Kidney (tissue), 14 donors: Measurements from ENCODE around the gene LGALS3BP. TPM values are rescaled to one million over a fixed set of nuclear protein-coding genes. Genes with fewer than 3 reads are reported as not detected.

ENCODE experiments used
- DNase-seq, 5 donors: peaks; one replicate each; pipeline ENCODE4 v3.0.0-alpha.2; 2013 to 2020
- FAIRE-seq: peaks from 2 replicates; lab custom pipeline; 2012; peaks lifted over from hg19 to GRCh38; lab: Jason Lieb, UNC
- H3K27ac ChIP-seq, 2 donors: one replicate each; pipeline ENCODE4 v1.7.0; 2013; ENCODE audit warnings: low read depth in 2 of 2, low read length in 2 of 2, inconsistent platforms in 1 of 2
- H3K27me3 ChIP-seq: one replicate; pipeline ENCODE4 v1.7.1; 2013; ENCODE audit warnings: low read length, inconsistent platforms; ENCODE audit not compliant: control insufficient read depth, insufficient read depth
- H3K36me3 ChIP-seq, 3 donors: one replicate each; pipeline versions ENCODE4 v1.7.0 to v1.7.1; 2013; ENCODE audit warnings: low read length in 3 of 3, control low read depth in 1 of 3, inconsistent platforms in 1 of 3; ENCODE audit not compliant: insufficient read depth in 3 of 3, control insufficient read depth in 2 of 3
- H3K4me1 ChIP-seq, 3 donors: one replicate each; pipeline versions ENCODE4 v1.7.0 to v1.7.1; 2013; ENCODE audit warnings: low read length in 3 of 3, inconsistent platforms in 1 of 3, low read depth in 1 of 3; ENCODE audit not compliant: control insufficient read depth in 2 of 3, insufficient read depth in 2 of 3
- H3K4me3 ChIP-seq, 3 donors: one replicate each; pipeline versions ENCODE4 v1.7.0 to v1.8.1; 2013; ENCODE audit warnings: low read length in 3 of 3, control low read depth in 1 of 3, inconsistent platforms in 1 of 3
- H3K9ac ChIP-seq, 3 donors: one replicate each; pipeline versions ENCODE4 v1.7.0 to v1.7.1; 2013; ENCODE audit warnings: low read length in 3 of 3, control low read depth in 1 of 3, inconsistent platforms in 1 of 3
- H3K9me3 ChIP-seq, 3 donors: one replicate each; pipeline versions ENCODE4 v1.7.0 to v1.7.1; 2013; ENCODE audit warnings: low read length in 3 of 3, control low read depth in 1 of 3, inconsistent platforms in 1 of 3; ENCODE audit not compliant: control insufficient read depth in 2 of 3, insufficient read depth in 1 of 3
- CTCF ChIP-seq: IDR thresholded peaks from 3 replicates; pipeline ENCODE4 v1.5.1; 2012; ENCODE audit warnings: mild to moderate bottlenecking, moderate library complexity, borderline replicate concordance; ENCODE audit not compliant: insufficient read depth; ENCODE audit errors: extremely low read depth
- intact Hi-C: fragments of 100-400 bp; cut with DNase I; formaldehyde crosslinking; loops from one replicate; pipeline ENCODE4 v1.11.1; 2022
- polyA plus RNA-seq: library from polyadenylated mRNA; stranded (reverse); fragments of 350-450 nt; fragmentation: Illumina TruSeq; extraction: RNeasy Lipid Tissue Mini Kit (QIAGEN cat#74804); gene quantifications from one replicate; pipeline ENCODE4 v1.2.3, GENCODE V29; 2014; ENCODE audit warnings: low read depth, low replicate concordance; ENCODE audit not compliant: insufficient read depth
- total RNA-seq: library from RNA; stranded (reverse); fragmentation: NEBNext Ultra II Directional; extraction: Animal tissue kit (Norgen Biotek cat#: 25700); gene quantifications from one replicate; pipeline ENCODE4 v1.2.1, GENCODE V29; 2021
- donor health status: control.
- donor health status: control.
- donor health status: control.
- donor health status: control.
- donor health status: control.
- donor health status: DM: yes; HTN: yes; CAD: no.
- donor health status: Normal renal cell carcinoma (clear cell type).

LGALS3BP gene
- total and polyA plus RNA-seq, 2 donors from 2014 or later: 240 to 310 TPM

GRCh38 chr17:78985395-78985794 is 5.7 kb upstream of the LGALS3BP start:
- intact Hi-C loops: no loop called here
- FAIRE-seq: no peak

GRCh38 chr17:78981010-78981888 is 1.5 kb upstream of the LGALS3BP start:
- Histone ChIP-seq H3K4me3 (no peak overlapping the region), H3K9ac (no peak overlapping the region), H3K4me1 (peaks cover under 1 to 28% (median 15%) of the 10 kb centered on the region in 3 donors), H3K36me3 (no peaks in the 10 kb centered on the region), H3K27ac (no peak overlapping the region), H3K27me3 (no peaks in the 10 kb centered on the region), H3K9me3 (no peaks in the 10 kb centered on the region)
- intact Hi-C loops: no loop called here
- DNase-seq: peak in 1 of 5 donors; percentile 68
- no peak for TF ChIP-seq CTCF
- no peak for FAIRE-seq

More at GRCh38 chr17:78985395-78985794, 5.7 kb upstream of the LGALS3BP start:
- DNase-seq: no peak
- TF ChIP-seq CTCF: no peak
- H3K27ac ChIP-seq: no peak overlapping the region
- no peak overlapping the region for H3K4me3 ChIP-seq
- H3K36me3 ChIP-seq: no peaks in the 10 kb centered on the region
- peaks cover 2 to 7% (median 2%) of the 10 kb centered on the region in 3 donors for H3K4me1 ChIP-seq
- H3K27me3 ChIP-seq: no peaks in the 10 kb centered on the region
- H3K9me3 ChIP-seq: no peaks in the 10 kb centered on the region
- no peak overlapping the region for H3K9ac ChIP-seq

DNA sequence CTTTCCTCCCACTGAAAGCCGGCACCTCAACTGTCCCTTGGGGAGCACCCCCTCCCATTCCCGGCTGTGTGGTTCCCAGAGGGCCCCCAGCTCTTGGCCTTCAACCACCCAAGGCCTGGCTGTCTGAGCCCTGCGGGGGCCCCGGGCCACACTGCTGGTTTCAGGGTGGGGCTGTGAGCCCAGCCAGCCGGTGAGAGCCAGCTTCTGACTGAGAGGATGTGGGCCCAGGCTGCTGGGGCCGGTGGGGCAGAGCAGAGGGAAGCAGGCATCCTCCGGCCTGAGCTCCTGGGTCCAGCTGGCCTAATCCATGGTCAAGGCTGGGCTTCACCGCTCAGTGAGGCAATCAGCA is 875 bp upstream of the LGALS3BP start:
- Histone ChIP-seq H3K36me3 (no peaks in the 10 kb centered on the region), H3K9ac (peak overlapping the region in 1 of 3 donors; percentile 71), H3K27me3 (no peaks in the 10 kb centered on the region), H3K4me3 (no peak overlapping the region), H3K27ac (peak overlapping the region in 1 of 2 donors; percentile 35), H3K4me1 (peaks cover 0 to 31% (median 15%) of the 10 kb centered on the region in 3 donors), H3K9me3 (no peaks in the 10 kb centered on the region)
- DNase-seq: peak in 1 of 5 donors; percentile 71
- no peak for TF ChIP-seq CTCF
- no peak for FAIRE-seq
- intact Hi-C loops: no loop called here
